HL-60/S4 (cell line): ENCODE results near the gene NISCH.

Experiments
- in situ Hi-C: fragments of 300-500 bp; cut with MboI; formaldehyde crosslinking; loops from 2 replicates; pipeline ENCODE4 v1.14.3; 2022; ENCODE audit warnings: low sequenced_read_pairs

The NISCH gene

GRCh38 chr3:52507359-52507758, 52.0 kb downstream of the NISCH start:
- in situ Hi-C loops, result no loop called here

- in situ Hi-C loops, result no loop called here
Measured at GRCh38 chr3:52509753-52510328, 54.4 kb downstream of the NISCH start.

GRCh38 chr3:52511509-52511908, 56.1 kb downstream of the NISCH start:
- in situ Hi-C loops, result no loop called here

- in situ Hi-C loops, result no loop called here
Measured at GRCh38 chr3:52512105-52512504, 56.7 kb downstream of the NISCH start.

DNA sequence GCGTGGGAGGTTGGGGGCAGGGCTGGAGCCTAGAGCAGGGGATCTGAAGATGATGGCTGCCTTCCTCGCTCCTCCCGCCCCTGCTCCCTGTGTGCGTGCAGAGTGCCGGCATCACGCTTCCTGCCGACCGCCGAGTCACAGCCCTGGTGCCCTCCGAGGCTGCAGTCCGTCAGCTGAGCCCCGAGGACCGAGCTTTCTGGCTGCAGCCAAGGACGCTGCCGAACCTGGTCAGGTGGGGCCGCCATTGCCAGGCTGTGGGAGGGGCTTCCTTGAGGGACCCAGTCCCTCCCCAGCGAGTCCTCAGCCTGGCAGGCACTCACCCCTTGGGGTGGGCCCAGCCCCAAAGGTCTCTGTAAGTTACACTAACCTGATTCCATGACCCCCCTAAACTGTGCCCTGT, 57.3 kb downstream of the NISCH start:
- in situ Hi-C loops, result no loop called here

DNA sequence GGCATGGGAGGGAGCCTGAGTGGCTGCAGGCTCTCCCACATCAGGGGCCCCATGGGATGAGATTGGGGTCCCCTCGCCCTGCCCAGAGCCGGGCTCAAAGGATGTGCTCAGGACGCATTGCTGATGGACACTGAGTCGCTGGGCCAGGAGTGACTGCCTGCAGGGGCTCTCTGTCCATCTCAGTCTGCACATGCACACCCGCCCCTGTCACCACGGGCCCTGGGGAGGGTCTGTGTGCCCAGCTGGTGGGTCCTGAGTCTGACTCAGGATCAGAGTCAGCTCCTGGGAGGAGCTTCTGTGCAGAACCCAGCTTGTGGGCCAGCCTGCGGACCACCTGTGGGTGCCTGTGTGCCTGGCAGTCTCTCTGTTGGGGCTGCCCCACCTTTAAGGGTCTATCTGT, 57.9 kb downstream of the NISCH start:
- in situ Hi-C loops, result no loop called here

DNA sequence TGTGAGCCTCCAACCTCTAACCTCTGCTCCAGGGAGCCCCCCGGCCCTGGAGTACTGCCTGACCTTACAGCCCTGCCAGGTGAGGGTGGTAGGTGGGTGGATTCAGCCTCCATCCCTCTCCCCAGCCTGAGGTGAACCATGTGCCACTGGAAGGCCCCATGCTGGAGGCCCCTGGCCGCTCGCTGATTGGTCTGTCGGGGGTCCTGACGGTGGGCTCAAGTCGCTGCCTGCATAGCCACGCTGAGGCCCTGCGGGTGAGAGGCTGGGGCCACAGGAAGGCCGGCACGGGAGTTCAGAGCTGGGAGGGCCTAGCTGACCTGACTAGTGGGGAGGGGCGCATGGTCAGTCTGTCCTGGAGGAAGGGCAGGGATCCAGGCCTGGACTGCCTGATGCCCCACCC, 59.2 kb downstream of the NISCH start:
- in situ Hi-C loops, result no loop called here

GRCh38 chr3:52515192-52515591, 59.8 kb downstream of the NISCH start:
- in situ Hi-C loops, result no loop called here

DNA sequence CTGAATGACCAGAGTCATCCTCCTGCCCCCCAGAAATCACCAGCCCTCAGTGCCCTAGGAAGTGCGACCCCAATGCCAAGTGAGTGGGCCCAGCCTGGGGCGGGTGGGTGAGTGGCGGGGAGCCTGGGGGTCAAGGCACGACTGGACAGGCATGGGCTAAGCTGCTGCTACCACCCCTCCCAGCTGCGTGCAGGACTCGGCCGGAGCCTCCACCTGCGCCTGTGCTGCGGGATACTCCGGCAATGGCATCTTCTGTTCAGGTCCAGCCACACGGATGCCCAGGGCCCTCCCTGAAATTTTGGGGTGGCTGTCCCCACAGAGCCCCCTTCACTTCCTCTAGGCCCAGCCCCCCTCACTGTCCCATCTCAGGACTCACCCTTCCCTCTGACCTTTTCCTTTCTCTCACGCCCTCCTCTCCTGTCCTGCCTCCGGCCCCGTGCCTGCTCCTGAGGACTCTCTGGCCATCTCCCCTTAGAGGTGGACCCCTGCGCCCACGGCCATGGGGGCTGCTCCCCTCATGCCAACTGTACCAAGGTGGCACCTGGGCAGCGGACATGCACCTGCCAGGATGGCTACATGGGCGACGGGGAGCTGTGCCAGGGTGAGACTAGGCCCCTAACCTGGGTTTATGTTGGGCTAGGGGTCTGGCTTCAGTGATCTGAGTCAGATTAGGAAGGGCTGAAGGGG, 61.2 kb downstream of the NISCH start:
- in situ Hi-C loops, result no loop called here

- in situ Hi-C loops, result no loop called here
Measured at GRCh38 chr3:52517796-52518722, 62.7 kb downstream of the NISCH start.

GRCh38 chr3:52518723-52519444, 63.5 kb downstream of the NISCH start:
- in situ Hi-C loops, result no loop called here

DNA sequence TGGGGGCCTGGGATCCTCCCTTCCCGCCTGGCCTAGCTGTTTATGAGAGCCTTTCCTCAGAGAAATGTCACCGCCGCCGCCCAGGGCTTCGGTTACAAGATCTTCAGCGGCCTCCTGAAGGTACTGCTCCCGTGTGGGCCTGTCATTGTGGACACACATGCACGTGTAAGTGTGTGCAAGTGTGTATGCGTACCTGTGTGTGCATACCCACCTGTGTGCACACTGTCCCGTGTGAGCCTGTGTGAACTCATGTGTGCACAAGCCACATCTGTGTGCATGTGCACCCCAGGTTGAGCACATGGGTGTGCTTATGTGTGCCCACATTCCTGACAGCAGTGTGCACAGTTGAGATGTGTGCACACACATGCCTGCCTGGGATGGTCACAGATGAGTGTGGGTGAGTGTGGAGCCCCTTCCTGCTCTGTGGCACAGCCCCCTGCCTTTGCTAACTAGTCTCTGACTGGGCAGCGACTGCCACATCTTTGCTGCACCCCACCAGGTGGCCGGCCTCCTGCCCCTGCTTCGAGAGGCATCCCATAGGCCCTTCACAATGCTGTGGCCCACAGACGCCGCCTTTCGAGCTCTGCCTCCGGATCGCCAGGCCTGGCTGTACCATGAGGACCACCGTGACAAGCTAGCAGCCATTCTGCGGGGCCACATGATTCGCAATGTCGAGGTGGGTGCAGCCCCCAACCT, 64.2 kb downstream of the NISCH start:
- in situ Hi-C loops, result no loop called here

DNA sequence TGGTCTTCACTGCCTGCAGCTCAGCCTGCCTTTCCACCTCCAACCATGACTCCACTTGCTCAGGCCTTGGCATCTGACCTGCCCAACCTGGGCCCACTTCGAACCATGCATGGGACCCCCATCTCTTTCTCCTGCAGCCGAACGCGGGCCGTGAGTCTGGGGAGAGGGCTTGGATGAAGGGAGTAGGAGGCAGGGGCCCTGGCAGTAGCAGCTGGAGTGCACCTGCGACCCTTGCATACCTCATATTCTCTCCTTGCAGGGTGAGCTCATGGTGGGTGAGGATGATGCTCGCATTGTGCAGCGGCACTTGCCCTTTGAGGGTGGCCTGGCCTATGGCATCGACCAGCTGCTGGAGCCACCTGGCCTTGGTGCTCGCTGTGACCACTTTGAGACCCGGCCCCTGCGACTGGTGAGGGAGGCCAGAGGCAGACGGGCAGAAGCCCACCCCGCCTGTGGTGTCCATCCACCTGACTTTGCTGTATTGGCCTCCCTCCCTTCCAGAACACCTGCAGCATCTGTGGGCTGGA, 64.8 kb downstream of the NISCH start:
- in situ Hi-C loops, result no loop called here

- in situ Hi-C loops, result no loop called here
Measured at GRCh38 chr3:52520716-52521487, 65.5 kb downstream of the NISCH start.

- in situ Hi-C loops, result no loop called here
Measured at GRCh38 chr3:52521488-52521824, 66.1 kb downstream of the NISCH start.

DNA sequence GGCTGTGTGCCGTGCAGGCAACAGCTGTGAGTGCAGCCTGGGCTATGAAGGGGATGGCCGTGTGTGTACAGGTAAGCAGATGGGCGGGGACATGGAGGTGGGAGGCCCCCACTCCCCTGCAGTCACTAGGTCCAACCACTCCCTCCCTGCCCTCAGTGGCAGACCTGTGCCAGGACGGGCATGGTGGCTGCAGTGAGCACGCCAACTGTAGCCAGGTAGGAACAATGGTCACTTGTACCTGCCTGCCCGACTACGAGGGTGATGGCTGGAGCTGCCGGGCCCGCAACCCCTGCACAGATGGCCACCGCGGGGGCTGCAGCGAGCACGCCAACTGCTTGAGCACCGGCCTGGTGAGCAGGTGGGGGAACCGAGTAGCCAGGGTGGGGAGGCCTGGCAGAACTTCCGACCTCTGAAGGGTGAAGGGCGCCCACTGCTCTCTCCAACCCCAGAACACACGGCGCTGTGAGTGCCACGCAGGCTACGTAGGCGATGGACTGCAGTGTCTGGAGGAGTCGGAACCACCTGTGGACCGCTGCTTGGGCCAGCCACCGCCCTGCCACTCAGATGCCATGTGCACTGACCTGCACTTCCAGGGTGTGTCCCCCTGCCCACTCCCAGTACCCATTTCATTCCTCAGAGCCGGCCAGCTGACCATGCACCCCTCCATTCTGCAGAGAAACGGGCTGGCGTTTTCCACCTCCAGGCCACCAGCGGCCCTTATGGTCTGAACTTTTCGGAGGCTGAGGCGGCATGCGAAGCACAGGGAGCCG, 66.7 kb downstream of the NISCH start:
- in situ Hi-C loops, result no loop called here

DNA sequence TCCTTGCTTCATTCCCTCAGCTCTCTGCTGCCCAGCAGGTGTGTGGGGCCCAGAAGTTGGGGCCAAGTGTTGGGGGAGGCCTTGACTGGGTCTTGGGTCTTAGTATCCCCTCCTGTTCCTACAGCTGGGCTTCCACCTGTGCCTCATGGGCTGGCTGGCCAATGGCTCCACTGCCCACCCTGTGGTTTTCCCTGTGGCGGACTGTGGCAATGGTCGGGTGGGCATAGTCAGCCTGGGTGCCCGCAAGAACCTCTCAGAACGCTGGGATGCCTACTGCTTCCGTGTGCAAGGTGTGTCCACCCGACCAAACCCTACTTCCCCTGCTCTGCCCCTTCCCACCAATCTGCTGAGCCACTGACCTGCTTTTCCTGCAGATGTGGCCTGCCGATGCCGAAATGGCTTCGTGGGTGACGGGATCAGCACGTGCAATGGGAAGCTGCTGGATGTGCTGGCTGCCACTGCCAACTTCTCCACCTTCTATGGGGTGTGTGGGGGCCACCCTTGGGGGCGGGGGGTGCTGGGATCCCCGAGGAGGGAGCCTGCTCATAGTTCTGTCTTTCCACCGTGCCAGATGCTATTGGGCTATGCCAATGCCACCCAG, 67.3 kb downstream of the NISCH start:
- in situ Hi-C loops, result no loop called here

GRCh38 chr3:52523386-52524257, 68.2 kb downstream of the NISCH start:
- in situ Hi-C loops, result no loop called here
